Vagina (tissue), 2 donors: ENCODE results near the gene RNF31.

ENCODE experiments used
- CTCF ChIP-seq, 3 experiments: fragments of 450-650 bp in 2 of 3; fragments of 200-600 bp in 1 of 3; sonication (generic) in 1 of 3; IDR thresholded peaks; one replicate each; pipeline ENCODE4 v1.5.1; 2017 to 2019; ENCODE audit warnings: antibody characterized with exemption in 3 of 3, mild to moderate bottlenecking in 2 of 3, moderate library complexity in 2 of 3
- POLR2A ChIP-seq, 2 donors: fragments of 450-650 bp; IDR thresholded peaks; one replicate each; pipeline ENCODE4 v1.6.1; 2017; ENCODE audit warnings: antibody characterized with exemption in 2 of 2, mild to moderate bottlenecking in 2 of 2, moderate library complexity in 2 of 2

- TF ChIP-seq CTCF (IDR thresholded peaks at IDR 0.05) (no peak), POLR2A (IDR thresholded peaks at IDR 0.05) (peak in 1 of 2 donors; percentile 68)
Observed at GRCh38 chr14:24135834-24136683, 11.2 kb upstream of the RNF31 start, which contains the start of gene PSME1.
